Gastrocnemius medialis (tissue), 4 donors: ENCODE measurements around the gene IL18.

Experiments
- CTCF ChIP-seq, 5 experiments: fragments of 450-650 bp in 3 of 5; fragments of 200-600 bp in 2 of 5; sonication (generic) in 2 of 5; IDR thresholded peaks in 4 of 5; conservative IDR thresholded peaks in 1 of 5; 1 replicate in 4 of 5; 2 replicates in 1 of 5; pipeline ENCODE4 v1.5.1; 2016 to 2019; ENCODE audit warnings: antibody characterized with exemption in 5 of 5, mild to moderate bottlenecking in 3 of 5, moderate library complexity in 3 of 5
- POLR2A ChIP-seq, 2 donors: fragments of 450-650 bp; IDR thresholded peaks; one replicate each; pipeline ENCODE4 v1.6.1; 2017; ENCODE audit warnings: antibody characterized with exemption in 2 of 2, mild to moderate bottlenecking in 2 of 2, moderate library complexity in 2 of 2

- TF ChIP-seq CTCF (IDR thresholded peaks at IDR 0.05 in 4 of 5, conservative IDR thresholded peaks at IDR 0.05 in 1 of 5) (no peak), POLR2A (IDR thresholded peaks at IDR 0.05) (no peak)
Observed at GRCh38 chr11:112106070-112106469, 57.8 kb downstream of the IL18 start.
